Fibroblast of skin of right biceps (primary cell): ENCODE results near the gene DENND2C.

Experiments used
- DNase-seq: peaks from one replicate; pipeline ENCODE4 v3.0.0-alpha.2; 2013

Gene DENND2C

GRCh38 chr1:114669562-114670082 lies at the start of gene DENND2C:
Gene DENND2C (minus strand): TSS chr1:114670049. CDS start chr1:114625984, 44,065 bp downstream.
- no peak for DNase-seq

GRCh38 chr1:114719424-114719787 lies 49.6 kb upstream of the DENND2C start:
- DNase-seq: peak; percentile 26

- peak; percentile 79 for DNase-seq
Observed at GRCh38 chr1:114718661-114719423, 49.0 kb upstream of the DENND2C start.

GRCh38 chr1:114716304-114717170 lies 46.7 kb upstream of the DENND2C start, which contains the start of gene NRAS:
Gene NRAS (minus strand): TSS chr1:114716771. CDS start chr1:114716160, 611 bp downstream.
- peak; percentile 93 for DNase-seq

- DNase-seq: peak; percentile 3
Observed at GRCh38 chr1:114715952-114716303, 46.1 kb upstream of the DENND2C start.

- no peak for DNase-seq
Observed at GRCh38 chr1:114712977-114713376, 43.1 kb upstream of the DENND2C start.

GRCh38 chr1:114710360-114710759 lies 40.5 kb upstream of the DENND2C start:
- DNase-seq: no peak

- DNase-seq: no peak
Observed at GRCh38 chr1:114707604-114708003, 37.8 kb upstream of the DENND2C start.

GRCh38 chr1:114703242-114703641 lies 33.4 kb upstream of the DENND2C start:
- no peak for DNase-seq

- DNase-seq: no peak
Observed at GRCh38 chr1:114702737-114703136, 32.9 kb upstream of the DENND2C start.

GRCh38 chr1:114701931-114702330 lies 32.1 kb upstream of the DENND2C start:
- DNase-seq: no peak

- peak; percentile 60 for DNase-seq
Observed at GRCh38 chr1:114700036-114700600, 30.3 kb upstream of the DENND2C start.

- DNase-seq: no peak
Observed at GRCh38 chr1:114696810-114697209, 27.0 kb upstream of the DENND2C start.

- peak; percentile 79 for DNase-seq
Observed at GRCh38 chr1:114695430-114696058, 25.7 kb upstream of the DENND2C start, which contains the start of gene AMPD1. Gene AMPD1 (minus strand): TSS chr1:114695546. CDS start chr1:114695471, 75 bp downstream.

- DNase-seq: no peak
Observed at GRCh38 chr1:114694540-114695310, 24.9 kb upstream of the DENND2C start.

- no peak for DNase-seq
Observed at GRCh38 chr1:114692947-114693346, 23.1 kb upstream of the DENND2C start.

GRCh38 chr1:114691061-114691460 lies 21.2 kb upstream of the DENND2C start:
- DNase-seq: peak; percentile 7

GRCh38 chr1:114690148-114690547 lies 20.3 kb upstream of the DENND2C start:
- no peak for DNase-seq

- DNase-seq: no peak
Observed at GRCh38 chr1:114688526-114688925, 18.7 kb upstream of the DENND2C start.

- DNase-seq: no peak
Observed at GRCh38 chr1:114685851-114686250, 16.0 kb upstream of the DENND2C start.

GRCh38 chr1:114677691-114678090 lies 7.8 kb upstream of the DENND2C start:
- DNase-seq: no peak

- no peak for DNase-seq
Observed at GRCh38 chr1:114676115-114676514, 6.3 kb upstream of the DENND2C start.
